GM19238 (cell line): ENCODE data around the gene C10orf90.

Experiments used
- DNase-seq: peaks from one replicate; pipeline ENCODE4 v3.0.0; 2011; ENCODE audit warnings: low spot score; ENCODE audit not compliant: insufficient read length

C10orf90 gene

GRCh38 chr10:126549344-126549743 lies 121.1 kb downstream of the C10orf90 start:
- no peak for DNase-seq

- DNase-seq: no peak
These were observed 125.9 kb downstream of the C10orf90 start for GRCh38 chr10:126544565-126544964.

- no peak for DNase-seq
These were observed 131.9 kb downstream of the C10orf90 start for GRCh38 chr10:126538439-126539135.

GRCh38 chr10:126536656-126537055 lies 133.8 kb downstream of the C10orf90 start:
- no peak for DNase-seq

- DNase-seq: no peak
These were observed 134.3 kb downstream of the C10orf90 start for GRCh38 chr10:126536148-126536547.

- DNase-seq: no peak
These were observed 136.8 kb downstream of the C10orf90 start for GRCh38 chr10:126533644-126534043.

- DNase-seq: no peak
These were observed 142.1 kb downstream of the C10orf90 start for GRCh38 chr10:126528315-126528835.

- DNase-seq: no peak
These were observed 142.7 kb downstream of the C10orf90 start for GRCh38 chr10:126527645-126528314.

GRCh38 chr10:126525326-126525725 lies 145.2 kb downstream of the C10orf90 start:
- no peak for DNase-seq

- no peak for DNase-seq
These were observed 146.0 kb downstream of the C10orf90 start for GRCh38 chr10:126524526-126524925.

- DNase-seq: no peak
These were observed 147.4 kb downstream of the C10orf90 start for GRCh38 chr10:126523071-126523470.

GRCh38 chr10:126521399-126521798 lies 149.1 kb downstream of the C10orf90 start:
- DNase-seq: no peak

- no peak for DNase-seq
These were observed 149.7 kb downstream of the C10orf90 start for GRCh38 chr10:126520751-126521317.

GRCh38 chr10:126519992-126520391 lies 150.5 kb downstream of the C10orf90 start:
- no peak for DNase-seq

- DNase-seq: no peak
These were observed 151.3 kb downstream of the C10orf90 start for GRCh38 chr10:126519185-126519584.

GRCh38 chr10:126518218-126519080 lies 152.0 kb downstream of the C10orf90 start:
- no peak for DNase-seq

GRCh38 chr10:126516515-126516914 lies 154.0 kb downstream of the C10orf90 start:
- no peak for DNase-seq

- DNase-seq: no peak
These were observed 158.5 kb downstream of the C10orf90 start for GRCh38 chr10:126511917-126512479.

GRCh38 chr10:126509182-126509581 lies 161.3 kb downstream of the C10orf90 start:
- DNase-seq: no peak

GRCh38 chr10:126508535-126509040 lies 161.9 kb downstream of the C10orf90 start:
- no peak for DNase-seq

- no peak for DNase-seq
These were observed 165.8 kb downstream of the C10orf90 start for GRCh38 chr10:126504761-126505112.
